ENCODE data around the gene PTAFR. TPM values are rescaled to one million over a fixed set of nuclear protein-coding genes. Genes with fewer than 3 reads are reported as not detected.

The PTAFR gene
- total RNA-seq, 2 donors from 2014 or later = 0.58 to 0.77 TPM

GRCh38 chr1:28135371-28136168, 40.9 kb downstream of the PTAFR start:
- H3K27me3 Mint-ChIP-seq (ENCODE audit: insufficient read depth) = peaks cover 3% of the 10 kb centered on the region
- H3K4me1 ChIP-seq (ENCODE audit: control insufficient read depth, insufficient read depth, low read length) = no peaks in the 10 kb centered on the region
- no peak for TF ChIP-seq CTCF (conservative IDR thresholded peaks at IDR 0.05)

GRCh38 chr1:28134651-28135207, 41.8 kb downstream of the PTAFR start:
- DNase-seq = no peak
- no peaks in the 10 kb centered on the region for H3K36me3 ChIP-seq (ENCODE audit: control insufficient read depth, insufficient read depth, low read length)
- no peak for TF ChIP-seq CTCF (conservative IDR thresholded peaks at IDR 0.05)
- H3K9ac ChIP-seq (ENCODE audit: extremely low read depth, low read length, poor library complexity, severe bottlenecking) = no peak overlapping the region
- no peak overlapping the region for H3K4me3 ChIP-seq (ENCODE audit: low read length)
- WGBS, 2 experiments (ENCODE audit: insufficient coverage in 1 of 2, insufficient read length in 1 of 2) = 85 to 100% methylated on average over 1 to 2 of the region's 2 CpGs
- no peaks in the 10 kb centered on the region for H3K27me3 ChIP-seq (ENCODE audit: control insufficient read depth, insufficient read depth, low read length, poor library complexity, severe bottlenecking)
- H3K9me3 ChIP-seq (ENCODE audit: control insufficient read depth, low read length) = peaks cover 6% of the 10 kb centered on the region
- no peak overlapping the region for H3K27ac ChIP-seq (ENCODE audit: low read depth, low read length)
- H3K9me3 Mint-ChIP-seq = peaks cover 14% of the 10 kb centered on the region
- no peaks in the 10 kb centered on the region for H3K36me3 Mint-ChIP-seq (ENCODE audit: low read depth)
- no peak overlapping the region for H3K4me3 Mint-ChIP-seq
- no peaks in the 10 kb centered on the region for H3K4me1 Mint-ChIP-seq
- H3K27ac Mint-ChIP-seq = no peak overlapping the region
- peaks cover 3% of the 10 kb centered on the region for H3K27me3 Mint-ChIP-seq (ENCODE audit: insufficient read depth)
- no peaks in the 10 kb centered on the region for H3K4me1 ChIP-seq (ENCODE audit: control insufficient read depth, insufficient read depth, low read length)

More at GRCh38 chr1:28135371-28136168, 40.9 kb downstream of the PTAFR start:
- Mint-ChIP-seq H3K36me3 (ENCODE audit: low read depth) (no peaks in the 10 kb centered on the region), H3K9me3 (peaks cover 14% of the 10 kb centered on the region), H3K27ac (no peak overlapping the region), H3K4me3 (no peak overlapping the region), H3K4me1 (no peaks in the 10 kb centered on the region)
- DNase-seq = no peak
- Histone ChIP-seq H3K9me3 (ENCODE audit: control insufficient read depth, low read length) (peaks cover 6% of the 10 kb centered on the region), H3K27ac (ENCODE audit: low read depth, low read length) (no peak overlapping the region), H3K4me3 (ENCODE audit: low read length) (no peak overlapping the region), H3K9ac (ENCODE audit: extremely low read depth, low read length, poor library complexity, severe bottlenecking) (no peak overlapping the region), H3K27me3 (ENCODE audit: control insufficient read depth, insufficient read depth, low read length, poor library complexity, severe bottlenecking) (no peaks in the 10 kb centered on the region), H3K36me3 (ENCODE audit: control insufficient read depth, insufficient read depth, low read length) (no peaks in the 10 kb centered on the region)
- 90 to 93% methylated on average over 11 to 14 of the region's 14 CpGs for WGBS, 2 experiments (ENCODE audit: insufficient coverage in 1 of 2, insufficient read length in 1 of 2)

DNA sequence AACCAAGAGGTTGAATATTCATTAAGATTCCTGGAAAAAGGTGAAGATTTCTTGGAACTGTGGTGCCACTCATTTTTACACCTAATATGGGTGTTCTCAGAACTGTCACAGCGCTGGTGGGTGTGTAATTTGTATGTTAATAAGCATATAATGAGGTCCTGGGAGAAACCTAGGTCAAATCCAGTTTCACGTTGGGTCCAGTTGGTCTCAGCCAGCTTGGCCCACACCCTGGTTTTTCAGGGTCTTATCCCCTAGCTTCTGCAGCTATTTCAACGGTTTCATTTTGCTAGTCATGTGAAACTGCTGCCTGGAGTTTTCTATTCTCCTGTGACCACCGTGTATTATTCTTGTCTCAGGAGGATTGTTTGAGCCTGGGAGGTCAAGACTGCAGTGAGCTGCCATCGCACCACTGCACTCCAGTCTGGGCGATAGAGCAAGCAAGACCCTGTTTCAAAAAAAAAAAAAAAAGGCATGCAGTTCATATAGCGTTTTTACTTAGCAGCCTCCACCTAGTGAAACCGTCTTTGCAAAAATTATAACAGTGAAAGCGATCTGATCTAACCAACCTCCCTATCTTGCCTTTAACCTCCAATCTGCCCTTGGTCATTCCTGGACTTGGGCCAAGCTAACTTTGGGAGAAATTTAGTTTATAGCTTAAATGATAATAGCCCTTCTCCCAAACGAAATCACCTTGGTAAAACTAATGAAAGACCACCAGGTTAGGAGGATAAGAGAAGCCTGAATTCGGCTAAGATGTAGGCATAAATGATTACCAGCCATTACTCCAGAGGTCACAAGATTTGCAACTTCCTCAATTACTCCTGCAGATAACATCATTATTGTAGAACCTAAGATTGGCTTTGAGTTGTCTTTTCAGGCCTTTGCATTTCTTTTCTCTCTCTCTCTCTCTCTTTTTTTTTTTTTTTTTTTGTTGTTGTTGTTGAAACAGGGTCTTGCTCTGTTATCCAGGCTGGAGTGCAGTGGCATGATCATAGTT, 44.0 kb downstream of the PTAFR start:
- H3K4me3 Mint-ChIP-seq = no peak overlapping the region
- no peaks in the 10 kb centered on the region for H3K36me3 ChIP-seq (ENCODE audit: control insufficient read depth, insufficient read depth, low read length)
- H3K36me3 Mint-ChIP-seq (ENCODE audit: low read depth) = no peaks in the 10 kb centered on the region
- H3K9me3 ChIP-seq (ENCODE audit: control insufficient read depth, low read length) = peaks cover 6% of the 10 kb centered on the region
- no peak overlapping the region for H3K27ac Mint-ChIP-seq
- no peaks in the 10 kb centered on the region for H3K4me1 Mint-ChIP-seq
- peaks cover 14% of the 10 kb centered on the region for H3K9me3 Mint-ChIP-seq
- H3K27me3 Mint-ChIP-seq (ENCODE audit: insufficient read depth) = peaks cover 6% of the 10 kb centered on the region
- no peak overlapping the region for H3K27ac ChIP-seq (ENCODE audit: low read depth, low read length)
- no peak for TF ChIP-seq CTCF (conservative IDR thresholded peaks at IDR 0.05)
- H3K4me3 ChIP-seq (ENCODE audit: low read length) = no peak overlapping the region
- no peaks in the 10 kb centered on the region for H3K4me1 ChIP-seq (ENCODE audit: control insufficient read depth, insufficient read depth, low read length)
- no peaks in the 10 kb centered on the region for H3K27me3 ChIP-seq (ENCODE audit: control insufficient read depth, insufficient read depth, low read length, poor library complexity, severe bottlenecking)
- no peak overlapping the region for H3K9ac ChIP-seq (ENCODE audit: extremely low read depth, low read length, poor library complexity, severe bottlenecking)
- WGBS, 2 experiments (ENCODE audit: insufficient coverage in 1 of 2, insufficient read length in 1 of 2) = 91 to 97% methylated on average over 6 to 11 of the region's 11 CpGs
- DNase-seq = no peak

Measured in endodermal cell (in vitro differentiated cells).